PC-3 (cell line): ENCODE data around the gene GAB1.

Experiments used
- EZH2 ChIP-seq: fragments of 300-600 bp; sonication (generic); IDR thresholded peaks from one replicate; pipeline ENCODE4 v1.6.1; 2017; ENCODE audit warnings: antibody characterized with exemption, mild to moderate bottlenecking, low read length; ENCODE audit not compliant: unreplicated experiment
- EZH2phosphoT487 ChIP-seq: fragments of 300-600 bp; sonication (generic); IDR thresholded peaks from 2 replicates; pipeline ENCODE4 v1.6.1; 2018; ENCODE audit warnings: mild to moderate bottlenecking, antibody characterized with exemption, low read length, borderline replicate concordance
- TF ChIP-seq, protein P1 (sequence below): fragments of 300-600 bp; sonication (generic); conservative IDR thresholded peaks from 2 replicates; pipeline ENCODE4 v1.5.1; 2017; ENCODE audit warnings: antibody characterized with exemption, low read depth, mild to moderate bottlenecking, low read length

DNA sequence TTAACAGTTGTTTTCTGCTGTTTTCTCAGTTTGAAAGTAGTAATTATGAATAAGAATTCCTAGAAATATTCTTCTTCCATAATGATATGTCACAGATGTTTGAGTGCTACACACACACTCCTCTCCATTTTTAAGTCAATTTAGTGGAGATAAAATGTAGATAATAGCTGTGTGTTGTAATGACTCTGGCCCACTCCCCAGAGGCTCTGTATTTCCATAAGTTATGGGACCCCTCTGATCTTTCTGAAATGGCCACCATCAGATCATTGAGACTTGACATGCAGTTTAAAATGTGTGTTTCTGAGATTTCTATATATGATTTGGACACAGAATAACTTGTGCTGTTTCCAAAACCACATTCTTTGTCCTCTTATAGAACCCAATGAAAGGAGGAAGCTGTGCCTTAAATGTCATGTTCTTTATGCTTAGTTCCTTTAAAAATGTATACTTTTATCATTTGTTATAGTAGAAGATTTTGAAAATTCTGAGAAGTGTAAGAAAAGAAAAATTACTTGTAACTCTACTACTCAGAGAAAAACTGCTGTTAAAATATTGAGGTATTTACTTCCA lies 46.4 kb downstream of the GAB1 start:
- TF ChIP-seq, protein P1, sequence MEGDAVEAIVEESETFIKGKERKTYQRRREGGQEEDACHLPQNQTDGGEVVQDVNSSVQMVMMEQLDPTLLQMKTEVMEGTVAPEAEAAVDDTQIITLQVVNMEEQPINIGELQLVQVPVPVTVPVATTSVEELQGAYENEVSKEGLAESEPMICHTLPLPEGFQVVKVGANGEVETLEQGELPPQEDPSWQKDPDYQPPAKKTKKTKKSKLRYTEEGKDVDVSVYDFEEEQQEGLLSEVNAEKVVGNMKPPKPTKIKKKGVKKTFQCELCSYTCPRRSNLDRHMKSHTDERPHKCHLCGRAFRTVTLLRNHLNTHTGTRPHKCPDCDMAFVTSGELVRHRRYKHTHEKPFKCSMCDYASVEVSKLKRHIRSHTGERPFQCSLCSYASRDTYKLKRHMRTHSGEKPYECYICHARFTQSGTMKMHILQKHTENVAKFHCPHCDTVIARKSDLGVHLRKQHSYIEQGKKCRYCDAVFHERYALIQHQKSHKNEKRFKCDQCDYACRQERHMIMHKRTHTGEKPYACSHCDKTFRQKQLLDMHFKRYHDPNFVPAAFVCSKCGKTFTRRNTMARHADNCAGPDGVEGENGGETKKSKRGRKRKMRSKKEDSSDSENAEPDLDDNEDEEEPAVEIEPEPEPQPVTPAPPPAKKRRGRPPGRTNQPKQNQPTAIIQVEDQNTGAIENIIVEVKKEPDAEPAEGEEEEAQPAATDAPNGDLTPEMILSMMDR: no peak
- no peak for TF ChIP-seq EZH2
- no peak for TF ChIP-seq EZH2phosphoT487
